Sigmoid colon (tissue), 7 donors: ENCODE measurements around the gene APOD. TPM values are rescaled to one million over a fixed set of nuclear protein-coding genes. Genes with fewer than 3 reads are reported as not detected.
A peak's percentile ranks its signal among the peaks of the same experiment; 100 is the strongest.

Source experiments
- DNase-seq: peaks from one replicate; pipeline ENCODE4 v3.0.0-alpha.2; 2019
- H3K27ac ChIP-seq, 4 donors: fragments of 200-600 bp; sonication (generic); one replicate each; pipeline ENCODE4 v1.5.1; 2016 to 2019; ENCODE audit warnings: mild to moderate bottlenecking in 1 of 4
- H3K27me3 ChIP-seq, 3 donors: fragments of 200-600 bp; sonication (generic); one replicate each; pipeline ENCODE4 v1.5.1; 2019; ENCODE audit warnings: mild to moderate bottlenecking in 1 of 3
- H3K36me3 ChIP-seq, 4 donors: fragments of 200-600 bp; sonication (generic); one replicate each; pipeline ENCODE4 v1.5.1; 2016 to 2019
- H3K4me1 ChIP-seq, 4 donors: fragments of 200-600 bp; sonication (generic); one replicate each; pipeline ENCODE4 v1.5.1; 2017 to 2019
- H3K4me3 ChIP-seq, 4 donors: fragments of 200-600 bp; sonication (generic); one replicate each; pipeline ENCODE4 v1.5.1; 2017 to 2019; ENCODE audit warnings: mild to moderate bottlenecking in 2 of 4, moderate library complexity in 1 of 4
- H3K9me3 ChIP-seq, 4 donors: fragments of 200-600 bp in 3 of 4; sonication (generic) in 3 of 4; one replicate each; pipeline versions ENCODE4 v1.5.1 to v1.6.1; 2013 to 2019
- CTCF ChIP-seq, 4 experiments: fragments of 450-650 bp in 3 of 4; fragments of 200-600 bp in 1 of 4; IDR thresholded peaks; one replicate each; pipeline ENCODE4 v1.5.1; 2016 to 2019; ENCODE audit warnings: antibody characterized with exemption in 4 of 4, mild to moderate bottlenecking in 3 of 4, moderate library complexity in 2 of 4
- EP300 ChIP-seq, 4 donors: sonication (generic); formaldehyde crosslinking; IDR thresholded peaks; one replicate each; pipeline ENCODE4 v1.6.1; 2017; ENCODE audit warnings: antibody characterized with exemption in 4 of 4
- POLR2A ChIP-seq, 2 donors: fragments of 450-650 bp; IDR thresholded peaks; one replicate each; pipeline ENCODE4 v1.6.1; 2016; ENCODE audit warnings: antibody characterized with exemption in 2 of 2, mild to moderate bottlenecking in 2 of 2, moderate library complexity in 2 of 2
- POLR2AphosphoS5 ChIP-seq, 4 donors: sonication (generic); formaldehyde crosslinking; IDR thresholded peaks; one replicate each; pipeline ENCODE4 v1.6.1; 2017; ENCODE audit warnings: antibody characterized with exemption in 4 of 4
- WGBS, 2 donors: extraction: QIAGEN DNeasy Blood & Tissue Kit; methylation state at CpG; one replicate each; pipeline ENCODE4 v1.1.7; 2013; 5-methylcytosine and 5-hydroxymethylcytosine counted together
- intact Hi-C: fragments of 100-400 bp; cut with DNase I; formaldehyde crosslinking; loops from one replicate; pipeline ENCODE4 v1.15.1; 2023
- polyA plus RNA-seq, 3 donors: library from polyadenylated mRNA; stranded (reverse); fragments of 200-250 nt; gene quantifications; one replicate each; pipeline ENCODE4 v1.2.3, GENCODE V29; 2013
- total RNA-seq, 4 donors: library from RNA; depleted of rRNA; stranded (reverse); fragments of >200 nt; gene quantifications; one replicate each; pipeline ENCODE4 v1.1.0, GENCODE V29; 2016
- donor health status: healthy with polysubstance abuse.
- donor health status: Bipolar disorder and iron deficiency.
- donor health status: healthy.

Gene APOD
- total and polyA plus RNA-seq, 7 donors, result 8.1 to 296 (median 63.7) TPM

- intact Hi-C loops, result loop anchor here (5.0 kb wide), 1 partner anchor 102 kb away; the partner anchor contains the start of gene ACAP2
- TF ChIP-seq CTCF (IDR thresholded peaks at IDR 0.05) (no peak), POLR2A (IDR thresholded peaks at IDR 0.05) (no peak), POLR2AphosphoS5 (IDR thresholded peaks at IDR 0.05) (peak in 1 of 4 donors; percentile 8)
- 87 to 91% methylated on average over 3 of the region's 3 CpGs for WGBS, 2 donors
- Histone ChIP-seq H3K27ac (peak overlapping the region; percentile 8 to 96 (median 95)), H3K36me3 (no peaks in the 10 kb centered on the region), H3K4me1 (peaks cover 0 to 56% (median 45%) of the 10 kb centered on the region in 4 donors), H3K9me3 (no peaks in the 10 kb centered on the region), H3K27me3 (no peaks in the 10 kb centered on the region), H3K4me3 (no peak overlapping the region)
- peak; percentile 70 for DNase-seq
Observed at GRCh38 chr3:195544634-195545033, 39.1 kb downstream of the APOD start.

GRCh38 chr3:195544230-195544536 is 39.6 kb downstream of the APOD start:
- DNase-seq, result no peak
- TF ChIP-seq POLR2A (IDR thresholded peaks at IDR 0.05), result no peak
- no peak for TF ChIP-seq CTCF (IDR thresholded peaks at IDR 0.05)
- H3K4me3 ChIP-seq, result peak overlapping the region in 1 of 4 donors; percentile 68
- no peaks in the 10 kb centered on the region for H3K36me3 ChIP-seq
- no peaks in the 10 kb centered on the region for H3K9me3 ChIP-seq
- peaks cover 0 to 60% (median 49%) of the 10 kb centered on the region in 4 donors for H3K4me1 ChIP-seq
- intact Hi-C loops, result loop anchor here (5.0 kb wide), 1 partner anchor 102 kb away; the partner anchor contains the start of gene ACAP2
- H3K27me3 ChIP-seq, result no peaks in the 10 kb centered on the region
- WGBS, 2 donors, result 87% methylated on average over 4 of the region's 4 CpGs
- H3K27ac ChIP-seq, result peak overlapping the region; percentile 94 to 96 (median 95)

- Histone ChIP-seq H3K27me3 (no peaks in the 10 kb centered on the region), H3K36me3 (no peaks in the 10 kb centered on the region), H3K4me1 (peaks cover 0 to 65% (median 52%) of the 10 kb centered on the region in 4 donors), H3K27ac (peak overlapping the region; percentile 94 to 96 (median 95)), H3K9me3 (no peaks in the 10 kb centered on the region), H3K4me3 (peak overlapping the region; percentile 68 to 98 (median 80))
- intact Hi-C loops, result loop anchor here (5.0 kb wide), 1 partner anchor 101 kb away; the partner anchor contains the start of gene ACAP2
- no peak for TF ChIP-seq POLR2AphosphoS5 (IDR thresholded peaks at IDR 0.05)
- TF ChIP-seq POLR2A (IDR thresholded peaks at IDR 0.05), result no peak
- no peak for TF ChIP-seq CTCF (IDR thresholded peaks at IDR 0.05)
- no peak for TF ChIP-seq EP300 (IDR thresholded peaks at IDR 0.05)
- 23 to 32% methylated on average over 38 of the region's 38 CpGs for WGBS, 2 donors
- no peak for DNase-seq
Observed at GRCh38 chr3:195543500-195544229, 40.1 kb downstream of the APOD start.

GRCh38 chr3:195542698-195543499 is 40.8 kb downstream of the APOD start, which contains the start of gene PPP1R2:
PPP1R2 (minus strand) TSS chr3:195543325; CDS start chr3:195543025, 300 bp downstream.
- Histone ChIP-seq H3K27me3 (no peaks in the 10 kb centered on the region), H3K4me3 (peak within 1 kb of the TSS; percentile 68 to 98 (median 80)), H3K27ac (peak within 1 kb of the TSS; percentile 94 to 96 (median 95)), H3K4me1 (peaks cover 0 to 69% (median 56%) of the 10 kb centered on the region in 4 donors), H3K9me3 (no peaks in the 10 kb centered on the region), H3K36me3 (no peaks in the 10 kb centered on the region)
- intact Hi-C loops, result loop anchor here (5.0 kb wide), 1 partner anchor 101 kb away; the partner anchor contains the start of gene ACAP2
- WGBS, 2 donors, result 0% methylated on average over 95 of the region's 95 CpGs
- peak; percentile 96 for DNase-seq
- TF ChIP-seq CTCF (IDR thresholded peaks at IDR 0.05) (no peak), POLR2A (IDR thresholded peaks at IDR 0.05) (peak; percentile 92 to 94), POLR2AphosphoS5 (IDR thresholded peaks at IDR 0.05) (peak; percentile 99 to 100 (median 99)), EP300 (IDR thresholded peaks at IDR 0.05) (no peak)
